ENCODE measurements around the gene STAM2.

The STAM2 gene

GRCh38 chr2:152071518-152071917 is 104.0 kb downstream of the STAM2 start:
- DNase-seq (ENCODE audit: low read depth), result no peak

GRCh38 chr2:152071092-152071491 is 104.5 kb downstream of the STAM2 start:
- no peak for DNase-seq (ENCODE audit: low read depth)

DNA sequence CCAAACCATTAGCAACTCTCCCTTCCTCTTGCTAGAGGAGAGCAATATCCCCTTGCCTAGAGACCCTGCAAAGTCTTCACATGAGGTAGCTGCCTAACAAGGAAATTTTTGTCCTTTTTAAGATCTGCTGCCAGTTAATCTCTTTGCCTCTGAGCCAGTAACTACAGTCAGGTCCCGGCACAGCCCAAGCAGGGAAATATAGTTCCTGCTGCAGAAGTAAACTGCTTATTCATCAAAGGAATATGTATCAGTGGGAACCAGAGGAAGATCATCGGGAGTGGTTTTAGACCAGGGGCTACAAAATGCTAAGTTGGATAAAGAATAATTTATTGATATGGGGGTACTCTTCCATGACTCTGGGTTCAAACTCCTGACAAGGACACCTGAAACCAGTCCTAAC is 107.3 kb downstream of the STAM2 start:
- no peak for DNase-seq (ENCODE audit: low read depth)

DNA sequence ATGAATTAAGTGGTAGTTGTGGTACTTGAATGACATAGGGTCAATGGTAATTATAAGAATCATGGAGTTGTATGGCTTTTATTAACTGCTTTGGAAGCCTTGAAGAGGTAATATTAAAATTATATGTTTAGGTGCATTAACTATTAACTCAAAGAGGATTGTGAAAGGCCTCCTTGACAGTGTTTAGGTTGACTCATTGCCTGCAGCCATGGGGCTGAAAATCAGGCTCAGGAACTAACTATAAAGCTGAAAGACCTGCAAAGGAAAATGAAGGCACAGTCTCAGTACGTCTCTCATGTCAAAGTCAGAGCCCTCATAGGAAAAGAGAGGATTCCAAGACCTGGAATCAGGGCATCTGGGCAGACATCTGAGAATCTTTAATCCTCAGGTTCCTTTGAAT is 107.7 kb downstream of the STAM2 start:
- no peak for DNase-seq (ENCODE audit: low read depth)

All from stromal cell of bone marrow (primary cell).